Muscle of back (tissue), 11 donors: Measurements from ENCODE around the gene DDOST. TPM values are rescaled to one million over a fixed set of nuclear protein-coding genes. Genes with fewer than 3 reads are reported as not detected.
"Not testable (repeated sequence)": the region's sequence is repeated elsewhere in the genome, so short reads cannot be mapped to it uniquely, and the experiment has no call there.

Experiments
- DNase-seq, 3 donors: peaks; one replicate each; pipeline versions ENCODE4 v3.0.0 to v3.0.0-alpha.2; 2013
- polyA plus RNA-seq, 10 donors: library from polyadenylated mRNA; unstranded; fragments of 120-200 nt; gene quantifications; one replicate each; pipeline ENCODE4 v1.2.1, GENCODE V29; 2013; ENCODE audit not compliant: insufficient read length in 10 of 10

The DDOST gene
- polyA plus RNA-seq, 10 donors = 113 to 173 (median 132) TPM

DNA sequence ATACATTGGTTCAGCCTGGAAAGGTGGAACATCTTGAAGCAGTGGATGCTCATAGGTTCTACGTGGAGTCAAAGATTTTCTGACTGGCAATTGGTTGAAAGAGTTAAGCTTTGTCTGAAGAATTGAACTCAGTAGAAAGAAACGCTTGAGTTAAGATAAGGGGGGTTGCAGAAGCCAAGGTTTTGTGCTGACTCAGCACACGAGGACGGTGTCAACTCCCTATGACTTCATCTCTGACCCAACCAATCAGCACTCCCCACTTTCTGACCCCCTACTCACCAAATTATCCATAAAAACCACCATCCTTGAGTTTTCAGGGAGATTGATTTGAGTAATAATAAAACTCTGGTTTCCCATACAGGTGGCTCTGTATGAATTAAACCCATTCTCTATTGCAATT, 30.4 kb downstream of the DDOST start:
- DNase-seq = no peak

DNA sequence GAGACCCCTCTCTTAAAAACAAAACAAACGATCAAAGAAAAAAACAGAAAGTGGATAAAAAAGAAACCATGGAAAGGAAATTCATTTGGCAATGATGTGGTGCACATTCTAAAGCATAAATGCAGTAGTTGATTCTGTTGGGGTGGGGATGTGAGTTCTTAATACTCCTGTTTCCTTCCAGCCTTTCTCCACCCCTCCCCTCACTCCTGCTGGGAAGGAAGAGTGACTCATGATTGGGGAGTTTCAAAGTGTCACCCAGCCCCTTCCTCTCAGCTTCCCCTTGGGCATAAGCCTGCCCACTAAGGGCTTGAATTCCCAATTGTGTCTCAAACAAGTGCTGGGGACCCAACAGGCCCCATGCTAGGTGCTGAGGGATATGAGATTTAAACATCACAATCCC, 34.6 kb downstream of the DDOST start:
- no peak for DNase-seq

DNA sequence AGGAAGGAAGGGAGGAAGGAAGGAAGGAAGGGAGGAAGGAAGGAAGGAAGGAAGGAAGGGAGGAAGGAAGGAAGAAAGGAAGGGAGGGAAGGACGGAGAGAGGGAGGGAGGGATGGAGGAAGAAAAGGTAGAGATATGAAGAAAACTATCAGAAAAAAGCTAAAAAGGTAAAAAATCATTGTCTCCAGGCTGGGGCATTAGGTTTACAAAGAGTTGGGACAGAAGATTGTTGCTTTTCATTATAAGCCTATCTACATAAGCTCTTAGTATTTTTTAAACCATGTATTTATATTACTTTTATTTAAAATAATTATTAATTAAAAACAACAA, 35.1 kb downstream of the DDOST start:
- DNase-seq = no peak

DNA sequence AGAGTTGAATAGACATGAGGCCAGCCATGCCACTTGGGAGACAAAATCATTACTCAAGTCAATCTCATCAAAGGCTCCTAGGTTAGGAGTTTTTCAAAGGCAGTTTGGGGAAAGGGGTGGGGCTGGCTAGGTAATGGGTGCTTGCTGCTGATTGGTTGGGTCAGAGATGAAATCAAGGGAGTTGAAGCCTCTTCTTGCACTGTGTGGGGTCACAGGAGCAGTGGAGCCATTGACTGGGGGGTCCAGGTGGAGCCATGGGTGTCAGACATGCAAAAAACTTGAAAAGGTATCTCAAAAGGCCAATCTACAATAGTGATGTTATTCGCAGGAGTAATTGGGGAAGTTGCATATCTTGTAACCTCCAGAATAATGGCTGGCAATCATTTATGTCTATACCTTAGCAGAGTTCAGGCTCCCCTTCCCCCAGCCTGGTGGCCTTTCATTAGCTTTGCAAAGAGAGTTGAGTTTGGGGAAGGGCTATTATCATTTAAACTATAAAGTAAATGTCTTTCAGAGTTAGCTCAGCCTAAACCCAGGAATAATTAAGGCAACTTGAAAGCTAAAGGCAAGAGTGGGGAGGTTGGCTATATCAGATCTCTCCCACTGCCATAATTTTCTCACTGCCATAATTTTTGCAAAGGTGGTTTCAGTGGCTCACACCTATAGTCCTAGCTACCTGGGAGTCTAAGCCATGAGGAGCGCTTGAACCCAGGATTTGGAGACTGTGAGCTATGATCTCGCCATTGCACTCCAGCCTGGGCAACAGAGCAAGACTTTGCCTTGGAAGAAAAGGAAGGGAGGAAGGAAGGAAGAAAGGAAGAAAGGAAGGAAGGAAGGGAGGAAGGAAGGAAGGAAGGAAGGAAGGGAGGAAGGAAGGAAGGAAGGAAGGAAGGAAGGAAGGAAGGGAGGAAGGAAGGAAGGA, 35.7 kb downstream of the DDOST start:
- DNase-seq = no peak

DNA sequence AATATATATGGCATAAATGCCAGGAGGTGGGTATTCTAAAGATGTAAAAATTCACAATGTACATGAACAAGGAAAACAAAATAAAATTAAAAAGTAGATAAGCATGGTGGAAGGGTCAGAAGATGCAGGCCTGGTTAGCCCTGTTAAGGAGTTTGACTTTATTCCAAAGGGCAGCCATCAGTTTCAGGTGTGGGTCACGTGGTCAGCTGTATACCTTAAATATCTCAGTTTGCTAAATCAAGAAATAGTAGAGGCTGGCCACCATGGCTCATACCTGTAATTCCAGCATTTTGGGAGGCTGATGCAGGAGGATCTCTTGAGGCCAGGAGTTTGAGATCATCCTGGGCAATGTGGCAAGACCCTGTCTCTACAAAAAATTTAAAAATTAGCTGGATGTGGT, 36.5 kb downstream of the DDOST start:
- no peak for DNase-seq

DNA sequence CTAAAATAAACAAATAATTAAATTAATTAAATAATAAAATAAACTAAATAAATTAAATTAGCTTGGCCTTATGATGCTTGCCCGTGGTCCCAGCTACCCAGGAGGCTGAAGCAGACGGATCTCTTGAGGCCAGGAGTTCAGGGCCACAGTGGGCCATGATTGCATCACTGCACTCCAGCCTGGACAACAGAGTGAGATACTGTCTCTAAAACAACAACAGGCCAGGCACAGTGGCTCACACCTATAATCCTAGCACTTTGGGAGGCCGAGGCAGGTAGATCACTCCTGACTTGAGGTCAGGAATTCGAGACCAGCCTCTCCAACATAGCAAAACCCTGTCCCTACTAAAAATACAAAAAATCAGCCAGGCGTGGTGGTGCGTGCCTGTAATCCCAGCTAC, 40.2 kb downstream of the DDOST start:
- no peak for DNase-seq

DNA sequence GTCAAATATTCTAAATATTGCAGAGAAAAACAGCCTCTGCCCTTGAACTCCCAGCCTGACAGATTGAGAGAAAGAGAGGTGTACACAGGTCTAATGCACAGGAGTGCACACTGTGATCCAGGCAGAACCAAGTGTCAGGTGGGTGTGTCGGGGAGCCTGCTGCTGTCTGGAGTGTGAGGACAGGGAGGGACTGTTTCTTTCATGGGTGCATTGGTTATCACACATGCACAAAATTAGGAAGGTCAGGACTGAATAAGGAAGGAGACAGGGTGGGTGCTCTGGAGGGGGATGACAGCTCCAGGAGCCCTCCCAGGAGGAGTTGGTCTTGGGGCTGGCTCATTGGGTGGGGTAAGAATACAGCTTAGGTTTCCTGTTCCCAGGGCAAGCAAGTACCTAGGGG, 41.2 kb downstream of the DDOST start:
- no peak for DNase-seq

DNA sequence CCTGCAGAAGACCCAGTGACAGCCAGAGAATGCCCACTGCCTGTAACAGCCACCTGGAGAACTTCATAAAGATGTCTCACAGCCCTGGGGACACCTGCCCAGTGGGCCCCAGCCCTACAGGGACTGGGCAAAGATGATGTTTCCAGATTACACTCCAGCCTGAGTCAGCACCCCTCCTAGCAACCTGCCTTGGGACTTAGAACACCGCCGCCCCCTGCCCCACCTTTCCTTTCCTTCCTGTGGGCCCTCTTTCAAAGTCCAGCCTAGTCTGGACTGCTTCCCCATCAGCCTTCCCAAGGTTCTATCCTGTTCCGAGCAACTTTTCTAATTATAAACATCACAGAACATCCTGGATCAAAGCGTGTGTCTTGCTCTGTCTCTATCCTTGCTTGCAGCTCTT, 42.6 kb downstream of the DDOST start:
- DNase-seq = no peak

DNA sequence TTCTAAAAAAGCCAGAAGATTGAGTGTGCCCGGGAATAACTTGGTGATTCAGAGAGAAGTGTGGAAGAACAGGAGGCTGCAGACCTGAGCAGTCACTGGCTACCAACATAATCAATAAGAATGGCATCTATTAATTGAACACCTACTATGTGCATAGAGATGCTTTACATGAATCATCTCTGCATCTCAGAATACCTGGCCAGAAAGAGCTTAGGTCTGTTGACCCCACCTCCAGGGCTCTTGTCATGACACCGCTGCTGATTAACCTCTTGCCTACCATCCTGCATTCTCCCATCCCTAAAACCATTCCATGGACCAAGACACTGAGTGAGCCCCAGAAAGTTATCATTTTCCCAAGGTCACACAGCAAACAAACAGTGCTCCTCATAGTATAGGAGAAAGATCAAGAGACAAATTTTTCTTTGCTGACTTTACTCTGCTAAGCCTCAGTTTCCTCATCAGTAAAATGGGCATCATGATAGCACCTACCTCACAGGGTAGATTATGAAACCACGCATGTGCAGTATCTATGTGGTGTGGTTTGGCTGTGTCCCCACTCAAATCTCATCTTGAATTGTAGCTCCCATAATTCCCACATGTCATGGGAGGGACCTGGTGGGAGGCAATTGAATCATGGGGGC, 44.2 kb downstream of the DDOST start:
- DNase-seq = no peak

DNA sequence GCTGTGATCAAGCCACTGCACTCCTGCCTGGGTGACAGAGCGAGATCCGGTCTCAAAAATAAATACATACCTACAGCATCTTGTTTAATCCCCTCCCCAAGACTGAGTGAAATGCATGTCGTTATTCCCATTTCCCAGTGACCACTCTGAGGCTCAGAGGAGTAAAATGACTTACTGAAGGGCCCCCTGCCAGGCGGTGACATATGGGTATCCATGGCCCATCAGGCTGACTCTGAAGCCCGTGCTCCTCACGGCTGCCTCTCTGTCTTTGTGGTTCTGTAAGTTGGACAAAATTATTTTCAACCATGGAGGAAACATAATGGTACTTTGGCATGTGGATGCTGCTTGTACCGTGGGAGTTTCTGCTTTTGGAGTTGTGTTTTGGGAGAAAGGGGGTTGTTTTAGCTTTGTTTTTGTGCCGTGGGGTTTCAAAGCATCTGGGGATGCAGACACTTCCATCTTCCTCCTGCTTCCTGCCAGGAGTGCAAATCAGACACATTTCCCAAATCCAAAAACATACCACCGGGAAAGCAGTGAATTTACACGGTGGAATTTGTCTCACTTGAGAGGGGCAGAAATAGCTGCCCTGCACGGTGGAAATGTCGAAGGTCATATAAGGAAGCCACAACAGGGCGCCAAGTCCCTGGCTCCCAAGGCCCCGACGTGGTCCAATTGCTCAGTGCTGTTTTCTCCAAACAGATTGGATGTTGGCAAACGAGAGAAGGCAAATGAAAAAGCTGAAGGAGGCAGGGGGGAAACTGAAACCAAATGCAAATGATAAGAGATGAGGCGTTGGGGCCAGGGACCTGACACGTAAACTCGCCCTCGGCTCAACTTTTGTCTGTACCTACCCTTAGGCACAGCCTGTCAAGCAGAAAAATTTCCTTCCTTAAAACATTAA, 45.0 kb downstream of the DDOST start:
- no peak for DNase-seq

DNA sequence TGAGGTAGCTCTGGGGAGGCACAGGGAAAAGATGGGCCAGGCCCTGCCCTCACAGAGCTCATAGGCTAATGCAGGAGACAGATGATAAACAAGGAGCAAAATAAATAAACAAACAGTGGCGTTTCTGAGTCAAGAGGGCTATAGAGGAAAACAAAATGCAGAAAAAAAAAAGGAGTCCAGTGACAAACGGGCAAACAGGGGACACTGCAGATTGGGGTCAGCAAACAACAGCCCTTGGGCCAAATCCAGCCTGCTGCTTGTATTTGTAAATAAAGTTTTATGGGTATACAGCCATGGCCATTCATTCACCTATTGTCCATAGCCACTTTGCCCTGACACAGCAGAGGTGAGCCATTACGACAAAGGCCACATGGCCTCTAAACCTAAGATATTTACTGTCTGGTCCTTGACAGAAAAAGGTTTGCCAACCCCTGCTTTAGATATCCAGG, 47.0 kb downstream of the DDOST start:
- no peak for DNase-seq

DNA sequence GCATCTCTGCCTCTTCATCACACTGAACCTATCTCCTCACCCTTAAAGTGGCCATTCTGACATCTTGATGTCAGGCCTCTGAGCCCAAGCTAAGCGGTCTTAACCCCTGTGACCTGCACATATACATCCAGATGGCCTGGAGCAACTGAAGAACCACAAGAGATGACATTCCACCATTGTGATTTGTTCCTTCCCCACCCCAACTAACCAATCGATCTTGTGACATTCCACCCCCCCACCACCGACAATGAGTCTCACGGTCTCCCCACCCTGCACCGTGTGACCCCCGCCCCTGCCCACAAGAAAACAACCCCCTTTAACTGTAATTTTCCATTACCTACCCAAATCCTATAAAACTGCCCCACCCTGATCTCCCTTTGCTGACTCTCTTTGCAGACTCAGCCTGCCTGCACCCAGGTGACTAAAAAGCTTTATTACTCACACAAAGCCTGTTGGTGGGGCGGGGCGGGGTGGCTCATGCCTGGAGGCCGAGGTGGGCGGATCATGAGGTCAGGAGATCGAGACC, 48.9 kb downstream of the DDOST start:
- no peak for DNase-seq

DNA sequence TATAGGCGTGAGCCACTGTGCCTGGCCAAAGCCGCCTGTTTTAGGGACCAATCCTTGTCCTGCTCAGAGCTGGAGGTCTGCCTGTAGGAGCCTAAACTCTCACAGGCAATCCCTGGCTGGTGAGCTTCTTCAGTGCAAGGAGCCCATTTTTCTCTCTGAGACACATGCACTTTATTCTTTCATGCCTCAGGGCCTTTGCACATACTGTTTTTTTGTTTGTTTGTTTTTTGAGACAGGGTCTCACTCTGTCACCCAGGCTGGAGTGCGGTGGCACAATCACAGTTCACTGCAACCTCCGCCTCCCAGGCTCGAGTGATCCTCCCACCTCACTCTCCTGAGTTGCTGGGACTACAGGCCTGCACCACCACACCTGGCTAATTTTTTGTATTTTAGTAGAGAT, 49.5 kb downstream of the DDOST start:
- DNase-seq = no peak

DNA sequence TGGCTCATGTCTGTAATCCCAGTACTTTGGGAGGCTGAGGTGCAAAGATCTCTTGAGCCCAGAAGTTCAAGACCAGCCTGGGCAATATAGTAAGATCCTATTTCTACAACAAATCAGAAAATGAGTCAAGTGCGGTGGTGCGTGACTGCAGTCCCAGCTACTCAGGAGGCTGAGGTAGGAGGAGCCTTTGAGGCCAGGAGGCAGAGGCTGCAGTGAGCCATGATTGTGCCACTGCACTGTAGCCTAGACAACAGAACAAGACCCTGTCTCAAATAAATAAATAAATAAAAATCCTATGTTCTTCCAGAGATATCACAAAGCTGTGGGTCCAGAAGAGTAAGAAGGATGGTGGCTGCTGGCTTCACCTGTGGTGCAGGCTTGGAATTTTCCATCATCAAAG, 50.2 kb downstream of the DDOST start:
- no peak for DNase-seq

DNA sequence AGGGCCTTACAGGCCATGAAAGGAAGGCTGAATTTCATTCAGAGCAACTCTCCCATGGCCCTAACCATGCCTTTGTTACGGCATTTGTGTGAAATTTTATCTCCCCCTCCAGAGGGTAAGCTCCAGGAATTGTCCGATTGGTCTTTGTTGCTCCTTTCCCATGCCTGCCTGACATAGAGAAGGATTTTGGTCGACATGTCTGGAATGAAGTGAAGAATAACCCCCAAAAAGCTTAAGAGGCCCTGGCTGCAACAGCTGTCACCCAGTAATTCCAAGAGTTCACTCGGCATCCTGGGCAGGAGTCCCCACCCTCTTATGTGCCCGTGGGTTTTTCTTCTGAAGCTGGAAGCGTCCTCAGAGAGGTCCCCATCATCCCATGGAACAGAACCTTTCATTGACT, 51.6 kb downstream of the DDOST start:
- no peak for DNase-seq

DNA sequence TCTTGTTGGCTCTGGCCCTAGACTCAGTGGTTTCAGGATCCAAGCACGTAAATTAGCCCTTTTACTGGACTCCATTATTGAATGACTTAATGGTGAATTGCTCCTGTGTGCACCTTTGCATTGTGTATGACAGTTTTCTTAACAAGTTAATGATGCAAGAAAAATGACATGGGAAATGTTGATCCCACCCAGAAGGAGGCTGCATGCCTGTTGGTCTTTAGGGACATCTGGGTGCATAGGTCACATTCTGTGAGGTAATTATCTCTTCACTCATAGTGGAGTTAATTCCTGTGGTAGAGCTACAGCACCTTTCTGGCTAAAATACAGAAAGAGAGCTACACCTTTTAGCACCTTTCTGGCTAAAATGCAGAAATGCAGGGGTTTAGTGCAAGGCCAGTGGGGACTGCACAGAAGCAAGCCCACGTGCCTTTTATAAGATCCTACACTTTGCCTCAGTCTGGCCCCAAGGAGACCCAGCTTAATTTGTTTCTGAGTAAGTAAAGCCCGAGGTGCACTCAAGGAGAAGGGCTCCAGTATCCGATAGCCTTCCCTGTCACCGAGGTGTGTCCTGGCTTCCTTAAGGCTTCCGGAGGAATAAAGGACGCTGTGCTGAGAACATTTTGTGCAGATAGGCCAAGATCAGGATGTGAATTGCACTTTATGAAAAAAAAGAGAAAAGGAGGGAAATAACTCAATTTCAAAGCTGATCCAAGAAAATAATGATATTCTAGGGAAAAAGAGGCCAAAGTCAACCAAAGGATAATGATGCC, 54.2 kb downstream of the DDOST start:
- DNase-seq = not testable (repeated sequence)

DNA sequence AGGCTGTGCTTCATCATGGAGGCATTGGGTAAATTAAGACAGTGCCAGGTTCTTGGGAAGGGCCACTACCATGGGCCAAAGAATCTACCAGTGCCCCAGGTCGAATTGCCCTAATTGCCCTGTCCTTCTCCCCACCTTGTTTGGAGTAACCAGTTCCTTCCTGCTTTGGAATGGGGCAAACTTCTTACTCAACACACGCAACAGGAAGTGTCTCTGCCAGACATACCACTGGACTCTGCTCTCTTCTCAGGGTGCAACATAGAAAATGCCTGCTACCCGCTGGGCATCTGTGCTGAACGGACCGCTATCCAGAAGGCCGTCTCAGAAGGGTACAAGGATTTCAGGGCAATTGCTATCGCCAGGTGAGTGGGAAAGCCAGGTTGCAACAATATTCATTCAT, 56.5 kb downstream of the DDOST start:
- DNase-seq = no peak

DNA sequence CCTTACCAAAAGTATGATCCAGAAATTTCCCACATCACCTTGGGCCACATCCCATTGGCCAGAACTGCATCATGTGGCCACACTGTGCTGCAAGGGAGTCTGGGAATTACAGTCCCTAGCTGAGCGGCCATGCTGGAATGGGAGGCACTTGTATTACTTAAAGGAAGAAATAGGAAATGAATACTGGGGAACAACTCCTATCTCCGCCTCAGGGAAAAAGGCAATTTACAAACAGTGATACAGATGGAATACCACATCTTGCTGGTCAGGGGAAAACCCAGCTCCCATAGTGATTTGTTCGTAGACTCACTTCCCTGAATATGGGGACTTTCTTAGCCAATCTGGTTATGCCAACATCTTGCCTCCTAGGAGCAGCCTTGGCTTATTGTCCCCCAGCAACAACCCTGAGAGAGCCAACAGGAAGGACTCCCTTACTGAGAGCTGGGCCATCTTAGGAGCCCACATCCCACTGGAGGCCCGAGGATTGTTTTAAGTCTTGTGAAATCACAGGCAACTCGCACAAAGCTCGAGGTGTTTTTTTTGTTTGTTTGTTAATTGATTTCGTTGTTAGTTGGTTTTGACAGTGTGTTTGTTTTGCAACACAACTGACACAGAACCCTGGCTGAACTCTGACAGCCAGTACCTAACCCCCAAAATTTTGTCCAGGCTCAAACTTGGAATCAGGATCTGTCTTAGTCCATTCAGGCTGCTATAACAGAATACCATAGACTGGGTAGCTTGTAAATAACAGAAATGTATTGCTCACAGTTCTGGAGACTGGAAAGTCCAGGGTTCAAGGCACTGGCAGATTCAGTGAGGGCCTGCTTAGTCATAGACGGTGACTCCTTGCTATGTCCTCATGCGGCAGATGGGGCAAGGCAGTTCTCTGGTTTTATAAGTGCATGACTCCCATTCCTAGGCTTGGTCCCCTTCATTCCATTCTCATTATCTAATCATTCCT, 57.4 kb downstream of the DDOST start:
- peak in 1 of 3 donors; percentile 82 for DNase-seq

DNA sequence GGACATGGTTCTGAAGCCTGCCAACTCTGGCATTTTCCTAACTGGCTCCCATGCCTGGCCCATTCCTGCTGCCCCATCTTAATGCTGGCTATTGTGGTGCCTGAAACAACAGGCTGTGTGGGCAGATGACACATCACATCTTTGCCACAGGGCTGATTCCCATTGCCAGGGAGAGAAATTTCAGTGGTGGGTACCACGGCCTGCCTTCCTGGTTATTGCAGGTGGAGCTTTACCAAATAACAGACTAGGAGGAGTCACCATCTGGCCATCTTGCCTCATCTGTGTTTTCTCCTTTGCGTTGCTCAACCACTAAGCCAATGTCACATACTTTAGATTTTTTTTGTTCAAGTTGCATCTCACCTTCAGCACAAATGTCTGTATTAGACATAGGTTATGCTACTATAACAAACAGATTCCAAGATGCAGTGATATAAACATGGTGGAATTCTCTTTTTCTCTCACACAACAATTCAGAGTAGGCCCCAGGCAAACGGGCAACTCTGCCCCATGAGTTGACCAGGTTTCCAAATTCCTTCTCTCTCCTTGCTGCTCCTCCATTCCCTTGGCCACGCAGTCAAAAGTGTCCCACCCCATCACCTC, 58.2 kb downstream of the DDOST start:
- no peak for DNase-seq
